DOHH2 (cell line): Measurements from ENCODE around the gene CYSLTR2.

Experiments
- H3F3A ChIP-seq: fragments of 200-600 bp; sonication (generic), shearing (Covaris generic); 2 replicates; pipeline ENCODE4 v1.6.0; 2016; ENCODE audit warnings: antibody characterized with exemption, mild to moderate bottlenecking; ENCODE audit not compliant: control insufficient read depth, insufficient read depth
- H3K27ac ChIP-seq: fragments of 200-600 bp; sonication (generic); 2 replicates; pipeline ENCODE4 v1.5.1; 2014; ENCODE audit warnings: low read depth, mild to moderate bottlenecking, low read length, moderate library complexity
- H3K27me3 ChIP-seq: fragments of 200-600 bp; sonication (generic); 2 replicates; pipeline ENCODE4 v1.6.1; 2014; ENCODE audit warnings: mild to moderate bottlenecking, low read length, mixed read lengths; ENCODE audit not compliant: control insufficient read depth
- H3K36me3 ChIP-seq: fragments of 200-600 bp; sonication (generic); 2 replicates; pipeline ENCODE4 v1.6.1; 2014; ENCODE audit warnings: mild to moderate bottlenecking, low read length, moderate library complexity, mixed read lengths; ENCODE audit not compliant: control insufficient read depth
- H3K4me1 ChIP-seq: fragments of 200-600 bp; sonication (generic); 2 replicates; pipeline ENCODE4 v1.6.1; 2014; ENCODE audit warnings: mild to moderate bottlenecking, low read length, mixed read lengths; ENCODE audit not compliant: control insufficient read depth
- H3K4me2 ChIP-seq: fragments of 200-600 bp; sonication (generic); 2 replicates; pipeline ENCODE4 v1.6.0; 2014; ENCODE audit warnings: mild to moderate bottlenecking, low read length, moderate library complexity
- H3K4me3 ChIP-seq: fragments of 200-600 bp; sonication (generic); 2 replicates; pipeline ENCODE4 v1.5.1; 2014; ENCODE audit warnings: mild to moderate bottlenecking, low read length, mixed read lengths
- H3K79me2 ChIP-seq: fragments of 200-600 bp; sonication (generic); 2 replicates; pipeline ENCODE4 v1.6.1; 2014; ENCODE audit warnings: mild to moderate bottlenecking, low read length, mixed read lengths; ENCODE audit not compliant: control insufficient read depth
- H3K9me2 ChIP-seq: fragments of 200-600 bp; sonication (generic); replicated peaks from 2 replicates; pipeline ENCODE4 v1.6.1; 2014; ENCODE audit warnings: mild to moderate bottlenecking, low read length, mixed read lengths; ENCODE audit not compliant: control insufficient read depth
- H3K9me3 ChIP-seq: fragments of 200-600 bp; sonication (generic); 2 replicates; pipeline ENCODE4 v1.6.1; 2014; ENCODE audit warnings: antibody characterized with exemption, low read length, mixed read lengths; ENCODE audit not compliant: control insufficient read depth, insufficient read depth
- H4K20me1 ChIP-seq: fragments of 200-600 bp; sonication (generic); 2 replicates; pipeline ENCODE4 v1.6.0; 2014; ENCODE audit warnings: low read depth, mild to moderate bottlenecking, antibody characterized with exemption, low read length, moderate library complexity; ENCODE audit not compliant: control insufficient read depth, insufficient read depth
- EZH2phosphoT487 ChIP-seq: fragments of 200-600 bp; sonication (generic); IDR thresholded peaks from 2 replicates; pipeline ENCODE4 v1.6.1; 2017; ENCODE audit warnings: borderline replicate concordance, mild to moderate bottlenecking, antibody characterized with exemption, low read length, moderate library complexity, mixed read lengths
- TF ChIP-seq, protein P1 (sequence below): fragments of 200-600 bp; sonication (generic); IDR thresholded peaks from one replicate; pipeline ENCODE4 v1.5.1; 2014; ENCODE audit warnings: antibody characterized with exemption, mild to moderate bottlenecking, low read depth, low read length; ENCODE audit not compliant: poor library complexity, severe bottlenecking

CYSLTR2 gene

DNA sequence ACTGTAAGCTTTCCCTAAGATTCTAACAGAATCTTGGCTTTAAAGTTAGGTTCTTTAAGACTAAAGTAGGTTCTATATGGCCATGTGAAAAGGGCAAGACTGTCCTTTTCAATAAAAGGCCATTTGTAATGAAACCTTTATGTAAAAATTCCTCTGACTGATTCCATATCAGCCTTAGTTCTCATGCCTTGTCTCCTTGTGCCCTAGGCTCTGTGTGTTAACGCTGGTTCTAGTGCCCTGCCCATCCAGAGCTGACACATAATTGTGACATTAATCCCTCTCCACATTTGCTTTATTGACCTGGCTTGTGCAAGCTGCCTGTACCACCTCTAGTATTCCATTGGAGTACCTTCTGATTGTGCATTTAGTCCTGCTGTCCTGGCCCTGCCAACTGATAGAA lies 28.2 kb downstream of the CYSLTR2 start:
- Histone ChIP-seq H3K9me3 (no peaks in the 10 kb centered on the region), H3K27me3 (no peaks in the 10 kb centered on the region), H3K27ac (no peak overlapping the region), H3K4me2 (no peak overlapping the region), H3K4me1 (no peaks in the 10 kb centered on the region), H3F3A (no peaks in the 10 kb centered on the region), H3K4me3 (no peak overlapping the region), H3K36me3 (no peaks in the 10 kb centered on the region), H3K9me2 (no peaks in the 10 kb centered on the region), H4K20me1 (no peaks in the 10 kb centered on the region), H3K79me2 (no peaks in the 10 kb centered on the region)
- no peak for TF ChIP-seq EZH2phosphoT487

DNA sequence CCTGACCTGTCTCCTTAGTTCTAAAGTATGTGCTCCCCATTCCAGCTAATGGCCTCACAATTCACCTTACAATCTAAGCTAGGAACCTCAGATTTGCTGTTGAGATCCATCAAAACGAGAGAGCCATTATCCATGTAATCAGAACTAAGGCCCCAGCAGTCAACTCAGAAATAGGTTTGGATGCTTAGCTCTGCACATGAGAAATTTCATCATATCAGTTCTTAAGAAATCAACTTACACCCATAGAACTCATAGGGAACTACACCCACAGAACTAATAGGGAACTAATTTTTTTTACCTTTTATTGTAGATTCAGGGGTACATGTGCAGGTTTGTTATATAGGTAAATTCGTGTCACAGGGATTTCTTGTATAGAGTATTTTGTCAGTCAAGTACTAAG lies 28.7 kb downstream of the CYSLTR2 start:
- Histone ChIP-seq H3K27me3 (no peaks in the 10 kb centered on the region), H3K27ac (no peak overlapping the region), H3F3A (no peaks in the 10 kb centered on the region), H3K4me1 (no peaks in the 10 kb centered on the region), H3K4me3 (no peak overlapping the region), H3K9me2 (no peaks in the 10 kb centered on the region), H4K20me1 (no peaks in the 10 kb centered on the region), H3K36me3 (no peaks in the 10 kb centered on the region), H3K9me3 (no peaks in the 10 kb centered on the region), H3K79me2 (no peaks in the 10 kb centered on the region), H3K4me2 (no peak overlapping the region)
- TF ChIP-seq, protein P1, sequence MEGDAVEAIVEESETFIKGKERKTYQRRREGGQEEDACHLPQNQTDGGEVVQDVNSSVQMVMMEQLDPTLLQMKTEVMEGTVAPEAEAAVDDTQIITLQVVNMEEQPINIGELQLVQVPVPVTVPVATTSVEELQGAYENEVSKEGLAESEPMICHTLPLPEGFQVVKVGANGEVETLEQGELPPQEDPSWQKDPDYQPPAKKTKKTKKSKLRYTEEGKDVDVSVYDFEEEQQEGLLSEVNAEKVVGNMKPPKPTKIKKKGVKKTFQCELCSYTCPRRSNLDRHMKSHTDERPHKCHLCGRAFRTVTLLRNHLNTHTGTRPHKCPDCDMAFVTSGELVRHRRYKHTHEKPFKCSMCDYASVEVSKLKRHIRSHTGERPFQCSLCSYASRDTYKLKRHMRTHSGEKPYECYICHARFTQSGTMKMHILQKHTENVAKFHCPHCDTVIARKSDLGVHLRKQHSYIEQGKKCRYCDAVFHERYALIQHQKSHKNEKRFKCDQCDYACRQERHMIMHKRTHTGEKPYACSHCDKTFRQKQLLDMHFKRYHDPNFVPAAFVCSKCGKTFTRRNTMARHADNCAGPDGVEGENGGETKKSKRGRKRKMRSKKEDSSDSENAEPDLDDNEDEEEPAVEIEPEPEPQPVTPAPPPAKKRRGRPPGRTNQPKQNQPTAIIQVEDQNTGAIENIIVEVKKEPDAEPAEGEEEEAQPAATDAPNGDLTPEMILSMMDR, result no peak
- TF ChIP-seq EZH2phosphoT487, result no peak

DNA sequence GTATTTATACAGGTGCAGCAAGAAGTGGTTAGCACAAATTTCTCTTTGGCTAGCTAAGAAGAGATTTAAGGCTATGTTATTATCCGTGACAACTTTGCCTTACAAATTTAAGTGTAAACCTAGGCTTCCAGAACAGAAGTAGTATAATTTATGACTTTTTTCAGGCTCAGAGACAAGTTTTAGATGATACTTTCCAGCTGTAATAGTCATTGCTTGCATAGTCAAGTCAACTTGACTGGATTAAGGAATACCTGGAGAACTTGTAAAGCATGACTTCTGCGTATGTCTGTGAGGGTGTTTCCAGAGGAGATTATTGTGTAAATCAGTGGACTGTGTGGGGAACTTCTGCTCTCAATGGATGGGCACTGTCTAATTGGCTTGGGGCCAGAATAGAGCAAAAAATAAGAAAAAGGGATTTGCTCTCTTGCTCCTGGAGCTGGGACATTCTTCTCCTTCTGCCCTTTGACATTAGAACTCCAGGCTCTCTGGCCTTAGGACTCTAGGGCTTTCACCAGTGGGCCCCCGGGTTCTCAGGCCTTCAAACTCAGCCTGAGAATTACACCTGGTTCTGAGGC lies 33.0 kb downstream of the CYSLTR2 start:
- TF ChIP-seq EZH2phosphoT487, result no peak
- TF ChIP-seq, protein P1, result no peak

DNA sequence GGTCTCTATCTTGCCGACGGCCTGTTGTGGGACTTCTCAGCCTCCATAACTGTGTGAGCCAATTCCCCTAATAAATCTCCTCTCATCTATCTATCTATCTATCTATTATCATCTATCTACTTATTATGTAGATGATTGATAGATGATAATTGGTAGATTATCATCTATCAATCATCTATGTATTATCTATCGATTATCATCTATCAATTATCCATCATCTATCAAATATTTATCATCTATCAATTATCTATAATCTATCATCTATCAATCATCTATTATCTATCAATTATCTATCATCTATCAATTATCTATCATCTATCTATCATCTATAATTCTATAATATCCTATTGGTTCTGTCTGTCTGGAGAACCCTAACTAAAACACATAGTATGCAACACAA lies 33.5 kb downstream of the CYSLTR2 start:
- H3K9me2 ChIP-seq, result no peaks in the 10 kb centered on the region
- no peaks in the 10 kb centered on the region for H3F3A ChIP-seq
- H3K79me2 ChIP-seq, result no peaks in the 10 kb centered on the region
- H3K4me3 ChIP-seq, result no peak overlapping the region
- H3K4me2 ChIP-seq, result no peak overlapping the region
- H4K20me1 ChIP-seq, result no peaks in the 10 kb centered on the region
- no peaks in the 10 kb centered on the region for H3K4me1 ChIP-seq
- H3K27ac ChIP-seq, result no peak overlapping the region
- no peaks in the 10 kb centered on the region for H3K27me3 ChIP-seq
- no peaks in the 10 kb centered on the region for H3K9me3 ChIP-seq
- no peak for TF ChIP-seq EZH2phosphoT487
- TF ChIP-seq, protein P1, result no peak
- no peaks in the 10 kb centered on the region for H3K36me3 ChIP-seq

More for the DNA sequence above, 33.0 kb downstream of the CYSLTR2 start:
- no peaks in the 10 kb centered on the region for H3K36me3 ChIP-seq
- H3K27me3 ChIP-seq, result no peaks in the 10 kb centered on the region
- H3K9me3 ChIP-seq, result no peaks in the 10 kb centered on the region
- H4K20me1 ChIP-seq, result no peaks in the 10 kb centered on the region
- no peak overlapping the region for H3K27ac ChIP-seq
- H3F3A ChIP-seq, result no peaks in the 10 kb centered on the region
- no peaks in the 10 kb centered on the region for H3K4me1 ChIP-seq
- no peak overlapping the region for H3K4me3 ChIP-seq
- no peak overlapping the region for H3K4me2 ChIP-seq
- H3K9me2 ChIP-seq, result no peaks in the 10 kb centered on the region
- H3K79me2 ChIP-seq, result no peaks in the 10 kb centered on the region
